ENCODE data around the gene POLH. TPM values are rescaled to one million over a fixed set of nuclear protein-coding genes. Genes with fewer than 3 reads are reported as not detected.
A peak's percentile ranks its signal among the peaks of the same experiment; 100 is the strongest.

POLH gene
- total and polyA plus RNA-seq, 2 experiments from 2014 or later, result 25.3 to 27.6 TPM

DNA sequence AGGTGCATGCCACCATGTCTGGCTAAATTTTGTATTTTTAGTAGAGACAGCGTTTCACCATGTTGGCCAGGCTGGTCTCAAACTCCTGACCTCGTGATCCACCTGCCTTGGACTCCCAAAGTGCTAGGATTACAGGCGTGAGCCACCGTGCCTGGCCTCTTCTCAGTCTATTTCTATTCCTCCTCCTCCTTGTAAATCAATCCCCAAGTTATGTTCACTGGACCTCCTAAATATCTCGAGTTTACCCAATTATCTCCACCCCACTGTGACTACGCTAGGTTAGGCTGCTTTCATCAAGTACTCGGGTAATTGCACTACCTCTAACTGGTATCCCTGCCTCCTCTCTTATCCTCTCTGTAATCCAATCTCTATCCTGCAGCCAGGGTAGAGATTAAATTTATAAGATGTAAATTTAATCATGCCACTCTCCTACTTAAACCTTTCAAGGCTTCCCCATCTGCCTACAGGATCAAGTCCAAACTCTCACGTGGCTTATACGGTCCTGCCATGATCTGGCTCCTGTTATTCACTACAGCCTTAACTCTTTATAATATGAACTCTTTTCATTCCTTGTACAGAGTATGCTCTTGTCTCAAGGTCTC is 58.8 kb downstream of the POLH start:
- Histone ChIP-seq H2AFZ (peak overlapping the region; percentile 93), H3F3A (ENCODE audit: insufficient read depth) (peaks cover 12% of the 10 kb centered on the region), H3K27me3 (replicated peaks; ENCODE audit: insufficient read depth) (no peaks in the 10 kb centered on the region), H3K4me1 (ENCODE audit: insufficient read depth) (peaks cover 16% of the 10 kb centered on the region), H3K4me2 (ENCODE audit: unreplicated experiment) (no peak overlapping the region), H3K9me3 (ENCODE audit: low read depth) (no peaks in the 10 kb centered on the region), H3K9me2 (ENCODE audit: insufficient read depth) (no peaks in the 10 kb centered on the region), H3K79me2 (ENCODE audit: insufficient read depth) (peaks cover 42% of the 10 kb centered on the region), H3K9ac (no peak overlapping the region), H3K27ac (no peak overlapping the region), H3K4me3 (no peak overlapping the region), H3K36me3 (ENCODE audit: low read depth) (peaks cover 19% of the 10 kb centered on the region; the same call in 1 of the 2 replicates), H4K20me1 (ENCODE audit: insufficient read depth) (no peaks in the 10 kb centered on the region)
- WGBS, 2 experiments (ENCODE audit: low coverage in 1 of 2, low lambda C conversion rate in 2 of 2, missing lambda C conversion rate in 2 of 2), result 67 to 71% methylated on average over 9 of the region's 9 CpGs
- in situ Hi-C loops (cut with MboI), result no loop called here
- no peak for DNase-seq
- TF ChIP-seq EZH2phosphoT487 (IDR thresholded peaks at IDR 0.05; ENCODE audit: insufficient read depth, low read depth) (no peak), EZH2 (IDR thresholded peaks at IDR 0.05; ENCODE audit: insufficient read depth, poor library complexity, severe bottlenecking) (no peak)

DNA sequence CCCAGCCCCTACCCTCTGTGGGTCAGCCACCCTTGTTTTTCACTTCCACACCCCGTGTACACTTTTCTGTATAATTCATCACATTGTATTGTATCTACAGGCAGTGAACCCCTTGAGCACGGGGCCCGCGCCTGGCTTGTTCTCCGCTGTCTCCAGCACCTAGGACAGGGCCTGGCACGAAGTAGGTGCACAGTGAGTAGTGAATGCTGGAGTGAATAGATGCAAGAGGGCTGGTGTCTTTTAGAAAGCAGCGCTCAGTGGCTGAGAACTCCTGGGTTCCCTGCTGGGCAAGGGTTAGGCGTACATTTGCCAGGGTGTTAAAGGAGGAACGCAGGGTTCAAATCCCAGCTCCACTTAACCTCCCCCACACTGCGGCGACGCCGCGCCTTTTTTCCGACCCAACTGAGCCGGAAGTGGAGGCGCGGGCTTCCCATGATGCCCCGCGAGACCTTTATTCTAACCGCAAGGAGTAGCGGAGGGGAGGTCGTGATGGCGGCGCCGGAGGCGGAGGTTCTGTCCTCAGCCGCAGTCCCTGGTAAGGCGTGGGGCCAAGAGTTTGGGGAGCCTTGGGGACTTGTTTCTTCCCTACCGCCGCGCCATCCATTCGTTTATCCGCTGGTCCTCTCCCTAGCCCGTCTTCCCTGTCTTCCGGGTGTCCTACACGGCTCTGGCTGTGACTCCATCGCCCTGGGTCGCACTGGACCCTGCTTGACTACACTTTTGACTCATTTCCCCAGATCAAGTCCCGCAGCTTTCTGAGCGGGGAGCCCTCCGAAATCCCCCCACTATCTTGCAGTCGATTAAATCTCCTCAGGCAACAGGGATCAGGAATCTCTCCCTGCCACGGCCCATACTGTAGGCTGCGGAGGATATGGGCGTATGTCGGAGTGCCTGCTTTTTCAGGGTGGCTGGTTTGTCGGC is 59.7 kb downstream of the POLH start, which contains the start of gene MAD2L1BP:
Gene MAD2L1BP (plus strand): TSS at position 454 of the 921 bp plus-strand sequence. CDS start 36 bp downstream, at position 490.
- Histone ChIP-seq H3K27ac (peak within 1 kb of the TSS; percentile 30), H2AFZ (peak within 1 kb of the TSS; percentile 93), H3F3A (ENCODE audit: insufficient read depth) (peaks cover 5% of the 10 kb centered on the region; the same call in 1 of the 2 replicates), H3K36me3 (ENCODE audit: low read depth) (peaks cover 19% of the 10 kb centered on the region; the same call in 1 of the 2 replicates), H3K27me3 (replicated peaks; ENCODE audit: insufficient read depth) (no peaks in the 10 kb centered on the region), H3K9ac (peak within 1 kb of the TSS; percentile 87), H3K79me2 (ENCODE audit: insufficient read depth) (peaks cover 50% of the 10 kb centered on the region), H3K4me1 (ENCODE audit: insufficient read depth) (peaks cover 12% of the 10 kb centered on the region), H3K9me3 (ENCODE audit: low read depth) (no peaks in the 10 kb centered on the region), H3K9me2 (ENCODE audit: insufficient read depth) (no peaks in the 10 kb centered on the region), H3K4me2 (ENCODE audit: unreplicated experiment) (peak within 1 kb of the TSS; percentile 99), H4K20me1 (ENCODE audit: insufficient read depth) (no peaks in the 10 kb centered on the region), H3K4me3 (peak within 1 kb of the TSS; percentile 91)
- 3% methylated on average over 48 of the region's 48 CpGs for WGBS, 2 experiments (ENCODE audit: low coverage in 1 of 2, low lambda C conversion rate in 2 of 2, missing lambda C conversion rate in 2 of 2)
- DNase-seq, result peak; percentile 85
- in situ Hi-C loops (cut with MboI), result no loop called here
- TF ChIP-seq EZH2phosphoT487 (IDR thresholded peaks at IDR 0.05; ENCODE audit: insufficient read depth, low read depth), result no peak
- no peak for TF ChIP-seq EZH2 (IDR thresholded peaks at IDR 0.05; ENCODE audit: insufficient read depth, poor library complexity, severe bottlenecking)

- peak overlapping the region; percentile 30 for H3K27ac ChIP-seq
- peak overlapping the region; percentile 99 for H3K4me2 ChIP-seq (ENCODE audit: unreplicated experiment)
- H3K9me3 ChIP-seq (ENCODE audit: low read depth), result no peaks in the 10 kb centered on the region
- peak overlapping the region; percentile 87 for H3K9ac ChIP-seq
- peak; percentile 54 for DNase-seq
- H3K9me2 ChIP-seq (ENCODE audit: insufficient read depth), result no peaks in the 10 kb centered on the region
- H3K27me3 ChIP-seq (replicated peaks; ENCODE audit: insufficient read depth), result no peaks in the 10 kb centered on the region
- in situ Hi-C loops (cut with MboI), result no loop called here
- 6 to 9% methylated on average over 7 of the region's 7 CpGs for WGBS, 2 experiments (ENCODE audit: low coverage in 1 of 2, low lambda C conversion rate in 2 of 2, missing lambda C conversion rate in 2 of 2)
- TF ChIP-seq EZH2 (IDR thresholded peaks at IDR 0.05; ENCODE audit: insufficient read depth, poor library complexity, severe bottlenecking), result no peak
- TF ChIP-seq EZH2phosphoT487 (IDR thresholded peaks at IDR 0.05; ENCODE audit: insufficient read depth, low read depth), result no peak
- peak overlapping the region; percentile 93 for H2AFZ ChIP-seq
- peaks cover 56% of the 10 kb centered on the region for H3K79me2 ChIP-seq (ENCODE audit: insufficient read depth)
- peak overlapping the region; percentile 91 for H3K4me3 ChIP-seq
- no peaks in the 10 kb centered on the region for H3F3A ChIP-seq (ENCODE audit: insufficient read depth)
- no peaks in the 10 kb centered on the region for H4K20me1 ChIP-seq (ENCODE audit: insufficient read depth)
- peaks cover 24% of the 10 kb centered on the region; the same call in 1 of the 2 replicates for H3K36me3 ChIP-seq (ENCODE audit: low read depth)
- peaks cover 12% of the 10 kb centered on the region; the same call in 1 of the 2 replicates for H3K4me1 ChIP-seq (ENCODE audit: insufficient read depth)
Measured at GRCh38 chr6:43636308-43636659, 60.3 kb downstream of the POLH start.

DNA sequence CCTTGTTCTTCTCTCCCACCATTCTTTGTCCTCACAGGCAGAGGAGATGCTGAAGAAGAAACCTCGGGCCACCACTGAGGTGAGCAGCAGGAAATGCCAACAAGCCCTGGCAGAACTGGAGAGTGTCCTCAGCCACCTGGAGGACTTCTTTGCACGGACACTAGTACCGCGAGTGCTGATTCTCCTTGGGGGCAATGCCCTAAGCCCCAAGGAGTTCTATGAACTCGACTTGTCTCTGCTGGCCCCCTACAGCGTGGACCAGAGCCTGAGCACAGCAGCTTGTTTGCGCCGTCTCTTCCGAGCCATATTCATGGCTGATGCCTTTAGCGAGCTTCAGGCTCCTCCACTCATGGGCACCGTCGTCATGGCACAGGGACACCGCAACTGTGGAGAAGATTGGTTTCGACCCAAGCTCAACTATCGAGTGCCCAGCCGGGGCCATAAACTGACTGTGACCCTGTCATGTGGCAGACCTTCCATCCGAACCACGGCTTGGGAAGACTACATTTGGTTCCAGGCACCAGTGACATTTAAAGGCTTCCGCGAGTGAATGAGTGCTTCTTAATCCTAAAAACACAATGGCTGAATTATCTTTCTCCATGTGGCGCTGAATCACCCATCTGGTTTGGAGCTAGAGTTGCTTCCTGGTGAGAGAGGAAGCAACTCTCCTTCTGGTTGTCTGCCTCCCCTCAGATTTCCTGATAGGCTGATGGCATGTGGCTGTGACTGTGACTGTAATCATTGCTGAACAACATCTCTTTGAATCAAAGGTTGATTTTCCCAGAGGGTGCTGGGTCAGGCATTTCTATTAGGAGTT is 64.2 kb downstream of the POLH start:
- H4K20me1 ChIP-seq (ENCODE audit: insufficient read depth), result no peaks in the 10 kb centered on the region
- H3K27me3 ChIP-seq (replicated peaks; ENCODE audit: insufficient read depth), result no peaks in the 10 kb centered on the region
- H3K79me2 ChIP-seq (ENCODE audit: insufficient read depth), result peaks cover 66% of the 10 kb centered on the region
- H3K4me2 ChIP-seq (ENCODE audit: unreplicated experiment), result no peak overlapping the region
- no peak overlapping the region for H3K27ac ChIP-seq
- H3K4me1 ChIP-seq (ENCODE audit: insufficient read depth), result peaks cover 12% of the 10 kb centered on the region; the same call in 1 of the 2 replicates
- H3K9me2 ChIP-seq (ENCODE audit: insufficient read depth), result no peaks in the 10 kb centered on the region
- H3K9ac ChIP-seq, result no peak overlapping the region
- peaks cover 26% of the 10 kb centered on the region; the same call in 1 of the 2 replicates for H3K36me3 ChIP-seq (ENCODE audit: low read depth)
- in situ Hi-C loops (cut with MboI), result no loop called here
- TF ChIP-seq EZH2 (IDR thresholded peaks at IDR 0.05; ENCODE audit: insufficient read depth, poor library complexity, severe bottlenecking) (no peak), EZH2phosphoT487 (IDR thresholded peaks at IDR 0.05; ENCODE audit: insufficient read depth, low read depth) (no peak)
- H2AFZ ChIP-seq, result no peak overlapping the region
- H3K4me3 ChIP-seq, result no peak overlapping the region
- H3K9me3 ChIP-seq (ENCODE audit: low read depth), result no peaks in the 10 kb centered on the region
- DNase-seq, result no peak
- H3F3A ChIP-seq (ENCODE audit: insufficient read depth), result peaks cover 14% of the 10 kb centered on the region
- WGBS, 2 experiments (ENCODE audit: low coverage in 1 of 2, low lambda C conversion rate in 2 of 2, missing lambda C conversion rate in 2 of 2), result 91% methylated on average over 21 of the region's 21 CpGs
